Prostate gland (tissue), 2 donors: ENCODE results near the gene DUSP8.

ENCODE experiments used
- POLR2A ChIP-seq: fragments of 450-650 bp; IDR thresholded peaks from one replicate; pipeline ENCODE4 v1.6.1; 2016; ENCODE audit warnings: antibody characterized with exemption, mild to moderate bottlenecking
- POLR2AphosphoS5 ChIP-seq: sonication (generic); formaldehyde crosslinking; IDR thresholded peaks from one replicate; pipeline ENCODE4 v1.6.1; 2017; ENCODE audit warnings: antibody characterized with exemption
- TF ChIP-seq, protein P1 (sequence below), 4 experiments: fragments of 200-600 bp in 2 of 4; fragments of 450-650 bp in 2 of 4; sonication (generic) in 2 of 4; IDR thresholded peaks; 1 replicate in 3 of 4; 2 replicates in 1 of 4; pipeline ENCODE4 v1.5.1; 2016 to 2019; ENCODE audit warnings: antibody characterized with exemption in 4 of 4, mild to moderate bottlenecking in 2 of 4, moderate library complexity in 2 of 4

DNA sequence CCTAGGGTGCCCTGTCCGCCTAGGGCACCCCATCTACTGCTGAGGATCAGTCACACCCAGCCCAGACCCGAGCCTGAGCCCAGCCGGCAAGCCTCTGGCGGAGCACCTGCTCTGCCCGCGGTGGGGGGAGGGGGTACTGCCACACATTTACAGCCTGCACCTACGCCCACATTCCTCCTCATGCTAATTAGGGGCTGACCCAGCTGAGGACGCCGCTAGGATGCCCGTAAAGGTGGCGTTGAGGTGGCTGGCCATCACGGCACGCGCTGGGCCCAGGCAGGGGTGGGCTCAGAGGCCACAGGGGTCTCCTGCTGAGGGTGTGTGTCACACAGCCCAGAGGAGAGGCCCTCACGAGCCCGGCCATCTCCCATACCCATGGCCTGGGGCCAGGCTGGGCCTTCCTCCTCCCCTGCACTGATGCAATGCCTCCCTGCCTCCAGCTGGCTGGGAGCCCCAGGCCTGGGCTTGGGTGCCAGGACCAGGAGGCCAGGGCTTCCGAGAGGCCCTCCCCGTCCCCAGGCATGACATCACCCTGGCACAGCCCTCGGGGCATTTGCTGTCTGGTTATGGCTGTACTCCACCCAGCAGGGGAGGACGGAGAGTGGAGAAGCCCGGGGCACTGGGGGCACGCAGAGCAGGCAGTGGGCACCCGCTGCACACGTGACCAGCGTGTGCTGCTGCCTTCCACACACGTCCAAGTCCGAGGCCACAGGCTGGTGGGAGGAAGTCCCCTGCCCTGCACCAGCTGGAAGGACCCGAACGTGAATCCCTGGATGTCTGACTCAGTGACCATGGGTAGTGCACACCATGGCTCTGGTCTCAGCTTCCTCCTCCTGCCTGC, 12.7 kb downstream of the DUSP8 start:
- TF ChIP-seq, protein P1, sequence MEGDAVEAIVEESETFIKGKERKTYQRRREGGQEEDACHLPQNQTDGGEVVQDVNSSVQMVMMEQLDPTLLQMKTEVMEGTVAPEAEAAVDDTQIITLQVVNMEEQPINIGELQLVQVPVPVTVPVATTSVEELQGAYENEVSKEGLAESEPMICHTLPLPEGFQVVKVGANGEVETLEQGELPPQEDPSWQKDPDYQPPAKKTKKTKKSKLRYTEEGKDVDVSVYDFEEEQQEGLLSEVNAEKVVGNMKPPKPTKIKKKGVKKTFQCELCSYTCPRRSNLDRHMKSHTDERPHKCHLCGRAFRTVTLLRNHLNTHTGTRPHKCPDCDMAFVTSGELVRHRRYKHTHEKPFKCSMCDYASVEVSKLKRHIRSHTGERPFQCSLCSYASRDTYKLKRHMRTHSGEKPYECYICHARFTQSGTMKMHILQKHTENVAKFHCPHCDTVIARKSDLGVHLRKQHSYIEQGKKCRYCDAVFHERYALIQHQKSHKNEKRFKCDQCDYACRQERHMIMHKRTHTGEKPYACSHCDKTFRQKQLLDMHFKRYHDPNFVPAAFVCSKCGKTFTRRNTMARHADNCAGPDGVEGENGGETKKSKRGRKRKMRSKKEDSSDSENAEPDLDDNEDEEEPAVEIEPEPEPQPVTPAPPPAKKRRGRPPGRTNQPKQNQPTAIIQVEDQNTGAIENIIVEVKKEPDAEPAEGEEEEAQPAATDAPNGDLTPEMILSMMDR (IDR thresholded peaks at IDR 0.05) = no peak
- TF ChIP-seq POLR2AphosphoS5 (peak; percentile 83), POLR2A (peak; percentile 44)
